Adrenal gland (tissue), 5 donors: ENCODE measurements around the gene RASGRF2.

Experiments
- CTCF ChIP-seq, 6 experiments: fragments of 450-650 bp in 4 of 6; fragments of 200-600 bp in 2 of 6; sonication (generic) in 1 of 6; IDR thresholded peaks; 1 replicate in 5 of 6; 2 replicates in 1 of 6; pipeline versions ENCODE4 v1.5.1 to v1.8.0; 2016 to 2021; ENCODE audit warnings: antibody characterized with exemption in 6 of 6, mild to moderate bottlenecking in 2 of 6, moderate library complexity in 1 of 6
- POLR2A ChIP-seq, 2 donors: fragments of 450-650 bp; IDR thresholded peaks; one replicate each; pipeline ENCODE4 v1.6.1; 2017; ENCODE audit warnings: antibody characterized with exemption in 2 of 2, mild to moderate bottlenecking in 2 of 2, moderate library complexity in 1 of 2
- donor health status: DM: no; HTN: no; CAD: no.

- TF ChIP-seq CTCF (IDR thresholded peaks at IDR 0.05): no peak
- TF ChIP-seq POLR2A (IDR thresholded peaks at IDR 0.05): no peak
Measured at GRCh38 chr5:81046041-81046440, 85.9 kb downstream of the RASGRF2 start.
